ENCODE data around the gene UGT3A2.

DNA sequence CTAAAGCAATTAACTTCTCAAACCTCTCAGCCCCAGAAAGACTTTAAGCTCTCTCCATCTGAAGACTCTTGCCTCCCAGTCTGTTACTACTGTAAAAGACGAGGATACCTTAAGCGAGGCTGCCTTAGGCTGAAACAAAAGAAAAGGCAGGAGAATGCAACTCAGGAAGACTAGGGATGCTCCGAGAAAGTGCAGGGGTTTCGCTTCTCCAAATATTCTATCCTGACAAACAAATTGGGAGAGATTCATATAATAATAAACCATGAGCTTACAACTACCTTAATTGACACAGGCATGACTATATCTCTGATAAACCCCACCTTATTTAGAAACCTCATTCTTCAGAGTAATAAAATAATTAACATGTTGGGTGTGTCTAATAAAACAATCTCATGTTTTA, 70.6 kb downstream of the UGT3A2 start:
- TF ChIP-seq, protein P1, sequence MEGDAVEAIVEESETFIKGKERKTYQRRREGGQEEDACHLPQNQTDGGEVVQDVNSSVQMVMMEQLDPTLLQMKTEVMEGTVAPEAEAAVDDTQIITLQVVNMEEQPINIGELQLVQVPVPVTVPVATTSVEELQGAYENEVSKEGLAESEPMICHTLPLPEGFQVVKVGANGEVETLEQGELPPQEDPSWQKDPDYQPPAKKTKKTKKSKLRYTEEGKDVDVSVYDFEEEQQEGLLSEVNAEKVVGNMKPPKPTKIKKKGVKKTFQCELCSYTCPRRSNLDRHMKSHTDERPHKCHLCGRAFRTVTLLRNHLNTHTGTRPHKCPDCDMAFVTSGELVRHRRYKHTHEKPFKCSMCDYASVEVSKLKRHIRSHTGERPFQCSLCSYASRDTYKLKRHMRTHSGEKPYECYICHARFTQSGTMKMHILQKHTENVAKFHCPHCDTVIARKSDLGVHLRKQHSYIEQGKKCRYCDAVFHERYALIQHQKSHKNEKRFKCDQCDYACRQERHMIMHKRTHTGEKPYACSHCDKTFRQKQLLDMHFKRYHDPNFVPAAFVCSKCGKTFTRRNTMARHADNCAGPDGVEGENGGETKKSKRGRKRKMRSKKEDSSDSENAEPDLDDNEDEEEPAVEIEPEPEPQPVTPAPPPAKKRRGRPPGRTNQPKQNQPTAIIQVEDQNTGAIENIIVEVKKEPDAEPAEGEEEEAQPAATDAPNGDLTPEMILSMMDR (IDR thresholded peaks at IDR 0.05), result no peak
- TF ChIP-seq EP300 (IDR thresholded peaks at IDR 0.05), result no peak
- TF ChIP-seq POLR2AphosphoS5 (IDR thresholded peaks at IDR 0.05), result no peak

All from sigmoid colon (tissue), 4 donors.